Endodermal cell (in vitro differentiated cells): ENCODE results near the gene THNSL1. TPM values are rescaled to one million over a fixed set of nuclear protein-coding genes. Genes with fewer than 3 reads are reported as not detected.

ENCODE experiments used
- DNase-seq: peaks from one replicate; pipeline ENCODE4 v3.0.0-alpha.2; 2017
- H3K27ac ChIP-seq: 2 replicates; pipeline ENCODE4 v1.5.1; 2013; ENCODE audit warnings: mild to moderate bottlenecking, low read depth, low read length, moderate library complexity
- H3K27me3 ChIP-seq: 2 replicates; pipeline ENCODE4 v1.6.1; 2013; ENCODE audit warnings: mild to moderate bottlenecking, low read length, moderate library complexity; ENCODE audit not compliant: insufficient read depth, control insufficient read depth, poor library complexity, severe bottlenecking
- H3K36me3 ChIP-seq: 2 replicates; pipeline ENCODE4 v1.7.0; 2013; ENCODE audit warnings: mild to moderate bottlenecking, low read length, moderate library complexity; ENCODE audit not compliant: control insufficient read depth, insufficient read depth
- H3K4me1 ChIP-seq: one replicate; pipeline ENCODE4 v1.7.0; 2013; ENCODE audit warnings: low read length; ENCODE audit not compliant: control insufficient read depth, insufficient read depth
- H3K4me3 ChIP-seq: 2 replicates; pipeline ENCODE4 v1.5.1; 2013; ENCODE audit warnings: mild to moderate bottlenecking, low read length, moderate library complexity
- H3K9ac ChIP-seq: 2 replicates; pipeline ENCODE4 v1.6.1; 2013; ENCODE audit warnings: mild to moderate bottlenecking, low read length, moderate library complexity; ENCODE audit not compliant: poor library complexity, severe bottlenecking; ENCODE audit errors: extremely low read depth
- H3K9me3 ChIP-seq: 2 replicates; pipeline ENCODE4 v1.6.1; 2013; ENCODE audit warnings: mild to moderate bottlenecking, low read length, moderate library complexity; ENCODE audit not compliant: control insufficient read depth
- H3K27ac Mint-ChIP-seq: 2 replicates; pipeline ENCODE4 v1.8.0; 2020; ENCODE audit warnings: mixed read lengths
- H3K27me3 Mint-ChIP-seq: 2 replicates; pipeline ENCODE4 v1.8.0; 2021; ENCODE audit warnings: mild to moderate bottlenecking, mixed read lengths; ENCODE audit not compliant: insufficient read depth
- H3K36me3 Mint-ChIP-seq: 2 replicates; pipeline ENCODE4 v1.8.0; 2020; ENCODE audit warnings: low read depth, mixed read lengths
- H3K4me1 Mint-ChIP-seq: 2 replicates; pipeline ENCODE4 v1.8.0; 2020; ENCODE audit warnings: mixed read lengths
- H3K4me3 Mint-ChIP-seq: 2 replicates; pipeline ENCODE4 v1.8.0; 2020; ENCODE audit warnings: mild to moderate bottlenecking, moderate library complexity, mixed read lengths
- H3K9me3 Mint-ChIP-seq: 2 replicates; pipeline ENCODE4 v1.8.0; 2020; ENCODE audit warnings: mild to moderate bottlenecking, mixed read lengths
- WGBS, 2 experiments: methylation state at CpG; one replicate each; pipeline versions ENCODE4 v1.1.5 to v1.1.7; 2013; ENCODE audit warnings: missing lambda C conversion rate in 2 of 2, mixed read lengths in 1 of 2; ENCODE audit not compliant: insufficient coverage in 1 of 2, insufficient read length in 1 of 2; 5-methylcytosine and 5-hydroxymethylcytosine counted together
- total RNA-seq, 2 donors: library from RNA; stranded (reverse); fragmentation: NEBNext Ultra II Directional in 1 of 2; extraction: Animal tissue kit (Norgen Biotek cat#: 25700) in 1 of 2; gene quantifications; 2 replicates in 1 of 2; 3 replicates in 1 of 2; pipeline ENCODE4 v1.2.1, GENCODE V29; 2021
- TF ChIP-seq, protein P1 (sequence below): fragments of 200-600 bp; sonication (generic); conservative IDR thresholded peaks from 2 replicates; pipeline ENCODE4 v1.5.0; 2021; ENCODE audit warnings: antibody characterized with exemption, mild to moderate bottlenecking

Gene THNSL1
- total RNA-seq, 2 donors from 2014 or later = 7.2 to 8.7 TPM

- Histone ChIP-seq H3K36me3 (no peaks in the 10 kb centered on the region), H3K4me1 (no peaks in the 10 kb centered on the region), H3K27ac (no peak overlapping the region), H3K9ac (no peak overlapping the region), H3K27me3 (no peaks in the 10 kb centered on the region), H3K4me3 (no peak overlapping the region), H3K9me3 (no peaks in the 10 kb centered on the region)
- Mint-ChIP-seq H3K4me3 (no peak overlapping the region), H3K36me3 (no peaks in the 10 kb centered on the region), H3K4me1 (no peaks in the 10 kb centered on the region), H3K9me3 (no peaks in the 10 kb centered on the region), H3K27me3 (no peaks in the 10 kb centered on the region), H3K27ac (no peak overlapping the region)
- 100% methylated on average over 1 of the region's 1 CpG; no CpG with 5 or more reads in 1 of the 2 experiments for WGBS, 2 experiments
- no peak for DNase-seq
- TF ChIP-seq, protein P1, sequence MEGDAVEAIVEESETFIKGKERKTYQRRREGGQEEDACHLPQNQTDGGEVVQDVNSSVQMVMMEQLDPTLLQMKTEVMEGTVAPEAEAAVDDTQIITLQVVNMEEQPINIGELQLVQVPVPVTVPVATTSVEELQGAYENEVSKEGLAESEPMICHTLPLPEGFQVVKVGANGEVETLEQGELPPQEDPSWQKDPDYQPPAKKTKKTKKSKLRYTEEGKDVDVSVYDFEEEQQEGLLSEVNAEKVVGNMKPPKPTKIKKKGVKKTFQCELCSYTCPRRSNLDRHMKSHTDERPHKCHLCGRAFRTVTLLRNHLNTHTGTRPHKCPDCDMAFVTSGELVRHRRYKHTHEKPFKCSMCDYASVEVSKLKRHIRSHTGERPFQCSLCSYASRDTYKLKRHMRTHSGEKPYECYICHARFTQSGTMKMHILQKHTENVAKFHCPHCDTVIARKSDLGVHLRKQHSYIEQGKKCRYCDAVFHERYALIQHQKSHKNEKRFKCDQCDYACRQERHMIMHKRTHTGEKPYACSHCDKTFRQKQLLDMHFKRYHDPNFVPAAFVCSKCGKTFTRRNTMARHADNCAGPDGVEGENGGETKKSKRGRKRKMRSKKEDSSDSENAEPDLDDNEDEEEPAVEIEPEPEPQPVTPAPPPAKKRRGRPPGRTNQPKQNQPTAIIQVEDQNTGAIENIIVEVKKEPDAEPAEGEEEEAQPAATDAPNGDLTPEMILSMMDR = peak; percentile 47
Measured at GRCh38 chr10:25026463-25026862, 10.1 kb downstream of the THNSL1 start.

- Mint-ChIP-seq H3K9me3 (no peaks in the 10 kb centered on the region), H3K4me1 (no peaks in the 10 kb centered on the region), H3K27ac (no peak overlapping the region), H3K4me3 (no peak overlapping the region), H3K36me3 (no peaks in the 10 kb centered on the region), H3K27me3 (no peaks in the 10 kb centered on the region)
- no peak overlapping the region for H3K4me3 ChIP-seq
- H3K27me3 ChIP-seq = no peaks in the 10 kb centered on the region
- no peaks in the 10 kb centered on the region for H3K36me3 ChIP-seq
- H3K9me3 ChIP-seq = no peaks in the 10 kb centered on the region
- DNase-seq = no peak
- no peaks in the 10 kb centered on the region for H3K4me1 ChIP-seq
- TF ChIP-seq, protein P1 = no peak
- H3K9ac ChIP-seq = no peak overlapping the region
- H3K27ac ChIP-seq = no peak overlapping the region
- WGBS, 2 experiments = 81% methylated on average over 1 of the region's 1 CpG; no CpG with 5 or more reads in 1 of the 2 experiments
Measured at GRCh38 chr10:25028711-25029110, 12.3 kb downstream of the THNSL1 start.

DNA sequence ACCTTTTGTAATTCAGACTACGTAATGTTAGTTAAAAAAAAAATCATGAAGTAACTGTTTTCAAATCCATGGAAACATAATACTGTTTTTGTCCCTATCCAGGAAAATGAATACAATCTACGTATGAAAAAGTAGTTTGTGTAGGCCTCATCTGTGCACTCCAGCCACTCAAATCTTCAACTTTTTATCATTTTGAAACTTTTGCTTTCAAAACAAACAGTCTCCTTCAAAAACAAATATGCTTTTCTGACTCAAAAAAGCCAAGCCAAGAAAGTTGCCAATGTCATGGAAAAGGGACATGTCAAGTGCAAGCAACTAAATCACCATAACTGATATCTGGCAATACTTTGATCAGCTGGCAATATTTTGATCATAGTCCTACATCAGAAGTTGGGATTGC lies 13.1 kb downstream of the THNSL1 start:
- no peaks in the 10 kb centered on the region for H3K4me1 Mint-ChIP-seq
- TF ChIP-seq, protein P1 = no peak
- H3K27me3 ChIP-seq = no peaks in the 10 kb centered on the region
- H3K27me3 Mint-ChIP-seq = no peaks in the 10 kb centered on the region
- H3K4me3 Mint-ChIP-seq = no peak overlapping the region
- H3K27ac Mint-ChIP-seq = no peak overlapping the region
- H3K27ac ChIP-seq = no peak overlapping the region
- no peaks in the 10 kb centered on the region for H3K36me3 Mint-ChIP-seq
- DNase-seq = no peak
- no peak overlapping the region for H3K4me3 ChIP-seq
- H3K9me3 ChIP-seq = no peaks in the 10 kb centered on the region
- WGBS, 2 experiments = 100% methylated on average over 1 to 2 of the region's 2 CpGs
- H3K4me1 ChIP-seq = no peaks in the 10 kb centered on the region
- no peaks in the 10 kb centered on the region for H3K9me3 Mint-ChIP-seq
- no peak overlapping the region for H3K9ac ChIP-seq
- H3K36me3 ChIP-seq = no peaks in the 10 kb centered on the region
